Measurements from ENCODE around the gene COPS9. TPM values are rescaled to one million over a fixed set of nuclear protein-coding genes. Genes with fewer than 3 reads are reported as not detected.

Gene COPS9
- total and polyA plus RNA-seq, 10 of the 15 experiments (the other 5 are each of a cell fraction or from before 2014, with no cell fraction given) = 80.8 to 419 (median 213) TPM

GRCh38 chr2:240146141-240146561, 10.0 kb upstream of the COPS9 start (continued):
- TF ChIP-seq, protein P1, sequence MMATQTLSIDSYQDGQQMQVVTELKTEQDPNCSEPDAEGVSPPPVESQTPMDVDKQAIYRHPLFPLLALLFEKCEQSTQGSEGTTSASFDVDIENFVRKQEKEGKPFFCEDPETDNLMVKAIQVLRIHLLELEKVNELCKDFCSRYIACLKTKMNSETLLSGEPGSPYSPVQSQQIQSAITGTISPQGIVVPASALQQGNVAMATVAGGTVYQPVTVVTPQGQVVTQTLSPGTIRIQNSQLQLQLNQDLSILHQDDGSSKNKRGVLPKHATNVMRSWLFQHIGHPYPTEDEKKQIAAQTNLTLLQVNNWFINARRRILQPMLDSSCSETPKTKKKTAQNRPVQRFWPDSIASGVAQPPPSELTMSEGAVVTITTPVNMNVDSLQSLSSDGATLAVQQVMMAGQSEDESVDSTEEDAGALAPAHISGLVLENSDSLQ (IDR thresholded peaks at IDR 0.05) = no peak
- TF ChIP-seq ZBTB40 (IDR thresholded peaks at IDR 0.05; ENCODE audit: borderline replicate concordance) = no peak
- TF ChIP-seq EZH2 (IDR thresholded peaks at IDR 0.05; ENCODE audit: borderline replicate concordance, control insufficient read depth, low read depth, low read length) = no peak
- no peak for TF ChIP-seq BMI1 (IDR thresholded peaks at IDR 0.05; ENCODE audit: borderline replicate concordance)
- TF ChIP-seq, protein P2, sequence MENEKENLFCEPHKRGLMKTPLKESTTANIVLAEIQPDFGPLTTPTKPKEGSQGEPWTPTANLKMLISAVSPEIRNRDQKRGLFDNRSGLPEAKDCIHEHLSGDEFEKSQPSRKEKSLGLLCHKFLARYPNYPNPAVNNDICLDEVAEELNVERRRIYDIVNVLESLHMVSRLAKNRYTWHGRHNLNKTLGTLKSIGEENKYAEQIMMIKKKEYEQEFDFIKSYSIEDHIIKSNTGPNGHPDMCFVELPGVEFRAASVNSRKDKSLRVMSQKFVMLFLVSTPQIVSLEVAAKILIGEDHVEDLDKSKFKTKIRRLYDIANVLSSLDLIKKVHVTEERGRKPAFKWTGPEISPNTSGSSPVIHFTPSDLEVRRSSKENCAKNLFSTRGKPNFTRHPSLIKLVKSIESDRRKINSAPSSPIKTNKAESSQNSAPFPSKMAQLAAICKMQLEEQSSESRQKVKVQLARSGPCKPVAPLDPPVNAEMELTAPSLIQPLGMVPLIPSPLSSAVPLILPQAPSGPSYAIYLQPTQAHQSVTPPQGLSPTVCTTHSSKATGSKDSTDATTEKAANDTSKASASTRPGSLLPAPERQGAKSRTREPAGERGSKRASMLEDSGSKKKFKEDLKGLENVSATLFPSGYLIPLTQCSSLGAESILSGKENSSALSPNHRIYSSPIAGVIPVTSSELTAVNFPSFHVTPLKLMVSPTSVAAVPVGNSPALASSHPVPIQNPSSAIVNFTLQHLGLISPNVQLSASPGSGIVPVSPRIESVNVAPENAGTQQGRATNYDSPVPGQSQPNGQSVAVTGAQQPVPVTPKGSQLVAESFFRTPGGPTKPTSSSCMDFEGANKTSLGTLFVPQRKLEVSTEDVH (IDR thresholded peaks at IDR 0.05; ENCODE audit: low read depth, partially characterized antibody) = no peak
- TF ChIP-seq LARP7 (IDR thresholded peaks at IDR 0.05) = no peak
